Fibroblast of skin of scalp (primary cell): Measurements from ENCODE around the gene PLBD2.

Source experiments
- DNase-seq: peaks from one replicate; pipeline ENCODE4 v3.0.0-alpha.2; 2013

Gene PLBD2

GRCh38 chr12:113420996-113421595, 62.7 kb downstream of the PLBD2 start:
- no peak for DNase-seq

- peak; percentile 84 for DNase-seq
Observed at GRCh38 chr12:113422030-113422885, 63.9 kb downstream of the PLBD2 start, which contains the start of gene SDSL. Gene SDSL (plus strand): TSS chr12:113422380. CDS start chr12:113427983, 5,603 bp downstream.

- no peak for DNase-seq
Observed at GRCh38 chr12:113422886-113423669, 64.7 kb downstream of the PLBD2 start.

- DNase-seq: no peak
Observed at GRCh38 chr12:113424456-113424855, 66.1 kb downstream of the PLBD2 start.

GRCh38 chr12:113424915-113425823, 66.8 kb downstream of the PLBD2 start:
- peak; percentile 44 for DNase-seq

GRCh38 chr12:113425960-113426453, 67.6 kb downstream of the PLBD2 start:
- DNase-seq: no peak

- no peak for DNase-seq
Observed at GRCh38 chr12:113427882-113428281, 69.5 kb downstream of the PLBD2 start.

- no peak for DNase-seq
Observed at GRCh38 chr12:113428482-113428881, 70.1 kb downstream of the PLBD2 start.

- DNase-seq: no peak
Observed at GRCh38 chr12:113432986-113433385, 74.6 kb downstream of the PLBD2 start.

- no peak for DNase-seq
Observed at GRCh38 chr12:113435367-113435766, 77.0 kb downstream of the PLBD2 start.

GRCh38 chr12:113436586-113436985, 78.2 kb downstream of the PLBD2 start:
- DNase-seq: no peak

- DNase-seq: no peak
Observed at GRCh38 chr12:113436993-113437728, 78.8 kb downstream of the PLBD2 start.

GRCh38 chr12:113437729-113438100, 79.3 kb downstream of the PLBD2 start:
- no peak for DNase-seq

GRCh38 chr12:113438523-113439300, 80.3 kb downstream of the PLBD2 start:
- DNase-seq: no peak

- no peak for DNase-seq
Observed at GRCh38 chr12:113439301-113439597, 80.9 kb downstream of the PLBD2 start.

GRCh38 chr12:113439606-113440030, 81.2 kb downstream of the PLBD2 start:
- peak; percentile 21 for DNase-seq

- no peak for DNase-seq
Observed at GRCh38 chr12:113440336-113440735, 81.9 kb downstream of the PLBD2 start.
